Measurements from ENCODE around the gene KAT14.

- TF ChIP-seq POLR2A (IDR thresholded peaks at IDR 0.05), result peak; percentile 29
- peak; percentile 73 to 95 (median 85) for TF ChIP-seq POLR2AphosphoS5 (IDR thresholded peaks at IDR 0.05)
- no peak for TF ChIP-seq CTCF (IDR thresholded peaks at IDR 0.05)
Measured at GRCh38 chr20:18137412-18138265, at the start of gene KAT14, which contains the start of gene PET117.

Measured in breast epithelium (tissue), 3 donors.